LNCAP (cell line): ENCODE measurements around the gene TM9SF4.

ENCODE experiments used
- TF ChIP-seq, protein P1 (sequence below): fragments of 450-650 bp; IDR thresholded peaks from 2 replicates; pipeline ENCODE4 v1.5.1; 2017; ENCODE audit warnings: mild to moderate bottlenecking

Gene TM9SF4

DNA sequence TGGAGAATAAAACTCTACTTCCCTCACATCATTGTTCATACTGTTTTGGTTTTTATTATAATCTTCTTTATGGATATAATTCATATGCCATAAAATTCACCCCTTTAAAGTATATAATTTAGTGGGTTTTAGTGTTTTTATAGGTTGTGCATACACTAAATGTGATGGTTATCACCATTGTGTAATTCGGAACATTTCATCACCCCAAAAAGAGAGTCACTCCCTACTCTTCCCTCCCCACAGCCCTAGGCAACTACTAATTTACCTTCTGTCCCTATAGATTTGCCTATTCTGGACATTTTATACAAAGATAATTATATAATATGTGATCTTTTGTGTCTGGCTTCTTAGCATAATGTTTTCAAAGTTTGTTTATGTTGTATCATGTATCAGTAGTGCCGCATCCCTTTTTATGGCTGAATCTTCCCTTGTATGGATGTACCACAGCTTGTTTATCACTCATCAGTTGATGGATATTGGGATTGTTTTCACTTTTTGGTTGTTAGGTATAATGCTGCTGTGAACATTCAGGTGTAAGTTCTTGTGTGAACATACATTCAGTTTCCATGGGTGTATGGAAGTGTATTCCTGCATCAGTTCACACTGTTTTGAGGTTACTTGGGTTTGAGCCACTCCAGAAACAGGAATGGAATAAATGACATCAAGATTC, 4.2 kb downstream of the TM9SF4 start:
- TF ChIP-seq, protein P1, sequence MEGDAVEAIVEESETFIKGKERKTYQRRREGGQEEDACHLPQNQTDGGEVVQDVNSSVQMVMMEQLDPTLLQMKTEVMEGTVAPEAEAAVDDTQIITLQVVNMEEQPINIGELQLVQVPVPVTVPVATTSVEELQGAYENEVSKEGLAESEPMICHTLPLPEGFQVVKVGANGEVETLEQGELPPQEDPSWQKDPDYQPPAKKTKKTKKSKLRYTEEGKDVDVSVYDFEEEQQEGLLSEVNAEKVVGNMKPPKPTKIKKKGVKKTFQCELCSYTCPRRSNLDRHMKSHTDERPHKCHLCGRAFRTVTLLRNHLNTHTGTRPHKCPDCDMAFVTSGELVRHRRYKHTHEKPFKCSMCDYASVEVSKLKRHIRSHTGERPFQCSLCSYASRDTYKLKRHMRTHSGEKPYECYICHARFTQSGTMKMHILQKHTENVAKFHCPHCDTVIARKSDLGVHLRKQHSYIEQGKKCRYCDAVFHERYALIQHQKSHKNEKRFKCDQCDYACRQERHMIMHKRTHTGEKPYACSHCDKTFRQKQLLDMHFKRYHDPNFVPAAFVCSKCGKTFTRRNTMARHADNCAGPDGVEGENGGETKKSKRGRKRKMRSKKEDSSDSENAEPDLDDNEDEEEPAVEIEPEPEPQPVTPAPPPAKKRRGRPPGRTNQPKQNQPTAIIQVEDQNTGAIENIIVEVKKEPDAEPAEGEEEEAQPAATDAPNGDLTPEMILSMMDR = no peak

DNA sequence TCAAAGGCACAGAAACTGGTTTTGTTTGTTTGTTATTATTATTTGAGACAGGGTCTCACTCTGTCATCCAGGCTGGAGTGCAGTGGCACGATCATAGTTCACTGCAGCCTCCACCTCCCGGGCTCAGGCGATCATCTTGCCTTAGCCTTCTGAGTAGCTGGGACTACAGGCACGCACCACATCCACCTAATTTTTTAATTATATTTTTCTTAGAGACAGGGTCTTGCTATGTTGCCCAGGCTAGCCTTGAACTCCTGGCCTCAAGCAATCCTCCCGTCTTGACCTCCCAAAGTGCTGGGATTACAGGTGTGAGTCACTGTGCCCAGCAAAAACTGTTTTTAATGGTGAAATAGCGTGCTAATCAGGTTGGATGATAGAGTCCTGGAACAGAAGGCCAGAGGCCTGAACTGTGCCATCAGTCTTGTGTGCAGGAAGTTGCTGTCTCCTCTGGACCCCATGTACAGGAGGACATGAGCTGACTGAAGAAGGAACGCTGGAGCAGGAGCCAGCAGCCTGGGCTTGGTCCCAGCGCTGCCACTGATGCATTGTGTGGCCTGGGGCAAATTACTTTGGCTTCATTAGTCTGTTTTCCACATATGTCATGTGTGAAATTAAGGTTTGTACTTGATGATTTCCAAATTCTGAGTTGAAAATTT, 4.9 kb downstream of the TM9SF4 start:
- TF ChIP-seq, protein P1 = no peak

DNA sequence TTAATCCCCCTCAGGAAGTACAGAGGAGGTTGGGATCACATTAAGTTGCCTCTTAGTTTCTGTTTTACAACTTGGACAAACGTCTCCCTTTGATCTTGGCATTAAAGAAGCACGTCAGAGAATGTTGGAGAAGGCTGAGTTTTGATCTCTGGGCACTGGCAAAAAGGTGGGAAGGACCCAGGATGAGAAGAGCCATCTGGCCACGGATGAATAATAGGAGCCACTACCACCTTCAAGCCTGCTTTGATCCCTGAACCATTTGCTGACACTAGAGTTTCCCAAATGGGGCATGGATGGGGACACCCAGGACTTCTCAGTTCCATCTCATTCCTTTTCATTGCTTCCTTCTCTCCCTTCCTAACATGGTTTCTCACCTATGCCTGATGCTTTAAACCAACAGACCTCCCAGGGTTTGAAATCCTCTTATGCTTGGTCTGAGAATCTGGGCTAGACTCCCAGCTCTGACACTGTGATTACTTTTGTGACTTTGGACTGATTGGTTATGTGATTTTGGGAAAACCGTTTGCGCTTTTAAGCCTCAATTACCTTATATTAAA, 5.8 kb downstream of the TM9SF4 start:
- TF ChIP-seq, protein P1 = no peak

DNA sequence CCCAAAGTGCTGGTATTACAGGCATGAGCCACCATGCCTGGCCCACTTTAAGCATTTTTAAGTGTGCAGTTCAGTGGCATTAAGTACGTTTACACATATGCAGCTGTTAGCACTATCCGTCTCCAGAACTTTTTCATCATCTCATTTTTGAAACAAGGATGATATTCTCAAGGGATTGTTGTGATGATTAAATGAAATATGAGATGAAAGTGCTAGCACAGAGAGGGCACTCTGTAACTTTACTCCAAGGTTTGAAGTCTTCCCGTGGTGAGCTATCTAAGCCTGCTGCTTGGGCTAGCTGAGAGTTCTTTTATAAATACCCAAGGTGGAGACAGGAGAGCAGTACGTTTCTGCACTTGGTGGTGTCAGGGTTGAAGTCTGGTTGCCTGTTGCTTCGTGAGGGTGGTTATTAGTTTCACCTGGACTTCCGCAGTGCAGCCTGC, 6.6 kb downstream of the TM9SF4 start:
- TF ChIP-seq, protein P1 = no peak

DNA sequence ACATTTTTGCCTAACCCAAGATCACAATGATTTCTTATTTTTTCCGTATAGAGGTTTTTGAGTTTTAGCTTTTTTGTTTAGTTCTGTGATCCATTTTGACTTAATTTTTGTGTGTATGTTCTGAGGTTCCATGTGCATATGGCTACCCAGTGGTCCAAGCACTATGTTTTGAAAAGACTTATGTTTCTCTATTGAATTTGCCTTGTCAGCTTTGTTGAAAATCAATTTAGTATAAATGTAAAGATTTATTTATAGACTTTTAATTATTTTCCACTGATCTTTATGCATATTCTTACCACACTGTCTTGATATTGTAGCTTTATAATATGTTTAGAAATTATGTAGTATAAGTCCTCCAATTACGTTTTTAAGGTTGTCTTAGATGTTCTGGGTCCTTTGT, 10.2 kb downstream of the TM9SF4 start:
- TF ChIP-seq, protein P1 = no peak

DNA sequence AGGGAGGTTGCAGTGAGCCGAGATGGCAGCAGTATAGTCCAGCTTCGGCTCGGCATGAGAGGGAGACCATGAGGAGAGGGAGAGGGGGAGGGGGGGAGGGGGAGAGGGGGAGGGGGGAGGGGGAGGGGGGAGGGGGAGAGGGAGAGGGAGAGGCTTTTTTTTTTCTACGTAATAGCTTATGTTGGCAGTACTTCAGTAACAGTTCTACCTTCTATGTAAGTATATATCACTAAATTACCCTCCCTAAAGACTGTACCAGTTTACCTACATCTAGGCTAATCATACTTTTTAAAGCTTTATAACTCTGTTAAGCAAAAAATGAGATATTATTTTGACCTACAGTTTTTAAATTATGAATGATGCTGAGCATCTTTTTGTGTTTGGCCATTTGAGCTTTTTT, 13.6 kb downstream of the TM9SF4 start:
- TF ChIP-seq, protein P1 = no peak

DNA sequence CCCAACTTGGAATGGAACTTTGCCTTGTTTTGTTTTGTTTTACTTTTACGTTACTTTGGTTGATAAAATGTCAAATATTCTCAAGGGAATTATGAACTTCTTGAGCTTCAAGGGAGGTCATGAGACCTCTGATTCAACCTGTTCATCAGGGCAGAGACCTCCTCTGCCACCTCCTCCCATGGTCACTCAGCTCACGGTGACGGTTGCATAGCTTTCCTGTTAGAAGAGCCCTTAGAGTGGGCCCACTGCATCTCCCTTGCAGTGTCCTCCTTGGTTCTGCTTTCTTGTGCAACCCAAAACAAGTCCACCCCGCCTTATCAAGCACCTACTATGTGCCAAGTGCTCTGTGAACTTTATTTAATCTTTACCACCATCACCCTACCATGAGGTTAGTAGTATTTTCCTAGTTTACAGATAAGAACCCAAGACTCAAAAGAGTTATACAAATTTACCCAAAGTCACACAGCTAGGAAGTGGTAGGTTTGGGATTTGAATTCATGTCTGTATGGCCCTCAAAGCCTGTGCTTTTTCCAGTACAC, 15.5 kb downstream of the TM9SF4 start:
- TF ChIP-seq, protein P1 = no peak
